Smooth muscle cell of bladder (primary cell): ENCODE results near the gene SYNJ2BP. TPM values are rescaled to one million over a fixed set of nuclear protein-coding genes. Genes with fewer than 3 reads are reported as not detected.

Source experiments
- total RNA-seq: library from RNA; depleted of rRNA; stranded (reverse); fragments of >200 nt; gene quantifications from 2 replicates; pipeline ENCODE4 v1.2.3, GENCODE V29; 2014

The SYNJ2BP gene
- 12.2 and 12.9 TPM in 2 replicates for total RNA-seq

DNA sequence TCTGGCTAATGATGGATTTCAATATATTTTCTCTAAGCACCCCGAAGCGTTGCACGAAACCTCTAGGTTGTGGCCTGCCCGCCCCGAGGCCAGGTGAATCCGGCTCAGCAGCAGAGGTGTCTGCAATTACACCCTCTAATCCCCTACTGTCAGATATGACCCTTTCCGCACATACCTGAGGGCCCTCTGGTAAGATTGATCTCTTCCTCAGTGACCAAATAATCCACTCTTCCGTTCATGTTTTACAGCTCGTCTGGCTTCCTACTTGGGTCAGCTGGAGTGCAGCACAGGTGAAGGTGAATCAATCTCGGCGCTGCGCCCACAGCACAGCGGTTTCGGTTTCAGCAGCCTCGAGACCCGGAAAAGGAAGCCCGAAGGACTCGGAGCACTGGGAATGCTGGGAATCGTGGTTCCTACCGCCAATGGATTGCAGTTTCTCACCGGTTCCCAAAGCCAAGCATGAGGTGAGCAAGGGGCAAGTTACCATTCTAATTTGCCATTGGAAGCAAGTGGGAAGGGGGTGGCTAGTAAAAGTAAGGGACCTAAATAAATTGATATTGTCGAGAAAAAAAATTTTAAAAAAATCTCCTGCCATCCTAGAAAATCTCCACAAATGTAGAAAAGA is at the start of gene SYNJ2BP:
SYNJ2BP (minus strand) TSS at position 366 of the 625 bp plus-strand sequence; CDS start at position 239, 127 bp downstream.

GRCh38 chr14:70451874-70452273 is 35.0 kb upstream of the SYNJ2BP start, which contains the start of gene ADAM21:
TSS of gene ADAM21 (plus strand) at chr14:70452174. CDS start at chr14:70457500, 5,326 bp downstream.

Other genes starting within 250 kb of the SYNJ2BP start
- gene SLC8A3, start 228.1 kb downstream of the SYNJ2BP start, total RNA-seq, result under 0.01 and 0.18 TPM in 2 replicates
- gene COX16, start 57.4 kb downstream of the SYNJ2BP start, total RNA-seq, result 35.0 and 37.4 TPM in 2 replicates
- gene ADAM21, start 35.1 kb upstream of the SYNJ2BP start, total RNA-seq, result 0.14 and 0.55 TPM in 2 replicates
- 0.71 and 1.3 TPM in 2 replicates for gene ADAM20, start 117.9 kb upstream of the SYNJ2BP start, total RNA-seq
- 17.9 and 19.7 TPM in 2 replicates for gene MED6, start 183.6 kb upstream of the SYNJ2BP start, total RNA-seq
- gene TTC9, start 224.8 kb upstream of the SYNJ2BP start, total RNA-seq, result under 0.01 TPM in 2 replicates